Endothelial cell of hepatic sinusoid (primary cell): ENCODE data around the gene PLCB4.

Source experiments
- in situ Hi-C: cut with HindIII; loops from 2 replicates; pipeline ENCODE4 v1.10.0; 2017; ENCODE audit warnings: low sequenced_read_pairs

The PLCB4 gene

GRCh38 chr20:9059931-9060330 lies 9.0 kb upstream of the PLCB4 start:
- in situ Hi-C loops: no loop called here

- in situ Hi-C loops: no loop called here
Measured at GRCh38 chr20:9061434-9061833, 7.5 kb upstream of the PLCB4 start.

GRCh38 chr20:9062066-9062465 lies 6.8 kb upstream of the PLCB4 start:
- in situ Hi-C loops: no loop called here

DNA sequence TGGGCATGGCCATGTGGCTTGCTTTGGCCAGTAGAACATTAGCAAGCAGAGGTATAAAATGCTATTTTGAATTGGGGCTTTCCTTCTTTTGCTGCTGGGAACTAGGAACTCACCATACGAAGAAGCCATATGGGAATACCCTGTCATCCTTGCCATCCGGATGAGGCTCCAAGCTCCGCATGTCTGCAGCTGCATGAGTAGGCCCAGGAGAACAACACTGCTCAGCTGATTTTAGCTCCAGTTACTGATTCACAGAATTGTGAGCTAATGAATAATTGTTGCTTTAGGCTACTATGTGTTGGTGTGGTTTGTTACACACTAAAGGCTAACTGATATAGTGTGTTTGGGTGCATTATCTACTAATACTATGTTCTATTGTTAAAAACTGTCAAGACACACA lies 2.7 kb upstream of the PLCB4 start:
- in situ Hi-C loops: no loop called here

DNA sequence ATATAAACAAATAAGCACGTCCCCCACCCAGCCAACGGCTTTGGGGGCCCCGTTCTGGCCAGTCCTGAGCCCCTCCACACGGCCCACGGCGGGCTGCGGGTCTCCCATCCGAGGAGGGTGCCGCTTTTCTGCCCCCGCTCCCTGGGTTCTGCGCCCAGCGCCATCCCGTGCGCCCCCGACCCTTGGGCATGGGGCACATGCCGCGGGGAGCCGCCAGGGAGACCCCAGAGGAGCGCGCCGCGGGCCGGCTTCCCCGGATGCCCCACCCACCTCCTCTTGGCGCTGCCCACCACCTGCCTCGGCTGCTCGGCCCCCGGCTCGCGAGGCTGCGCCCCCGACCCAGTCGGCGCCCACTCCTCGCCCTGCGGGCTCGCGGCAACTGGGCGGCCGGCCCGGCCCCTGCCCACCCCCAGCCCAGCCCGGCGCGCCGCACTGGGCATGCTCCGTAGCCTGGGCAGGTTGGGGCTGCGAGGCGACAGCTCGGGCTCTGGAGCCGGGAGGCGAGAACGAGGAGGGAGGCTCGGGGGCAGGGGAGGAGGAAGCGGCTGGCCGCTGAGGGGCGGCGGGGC lies 570 bp upstream of the PLCB4 start:
- in situ Hi-C loops: no loop called here

DNA sequence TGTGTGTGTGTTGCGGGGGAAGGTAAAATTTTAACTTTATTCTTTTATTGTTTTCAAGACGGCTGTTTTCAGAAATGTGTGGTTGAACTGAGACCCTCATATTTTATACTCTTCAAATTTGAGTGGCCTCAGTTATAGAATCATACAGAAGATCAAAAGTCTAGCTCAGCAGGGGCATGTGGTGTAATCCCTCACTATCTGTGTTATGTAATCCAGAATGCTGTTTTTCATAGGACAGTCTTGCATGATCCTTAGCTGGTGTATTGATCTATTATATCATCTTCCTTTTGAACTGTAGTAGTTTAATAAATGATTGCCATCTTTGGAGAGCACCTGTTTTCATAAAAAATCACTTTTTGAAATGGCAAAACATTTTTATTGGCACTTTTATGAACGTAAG lies 1.4 kb downstream of the PLCB4 start:
- in situ Hi-C loops: no loop called here

DNA sequence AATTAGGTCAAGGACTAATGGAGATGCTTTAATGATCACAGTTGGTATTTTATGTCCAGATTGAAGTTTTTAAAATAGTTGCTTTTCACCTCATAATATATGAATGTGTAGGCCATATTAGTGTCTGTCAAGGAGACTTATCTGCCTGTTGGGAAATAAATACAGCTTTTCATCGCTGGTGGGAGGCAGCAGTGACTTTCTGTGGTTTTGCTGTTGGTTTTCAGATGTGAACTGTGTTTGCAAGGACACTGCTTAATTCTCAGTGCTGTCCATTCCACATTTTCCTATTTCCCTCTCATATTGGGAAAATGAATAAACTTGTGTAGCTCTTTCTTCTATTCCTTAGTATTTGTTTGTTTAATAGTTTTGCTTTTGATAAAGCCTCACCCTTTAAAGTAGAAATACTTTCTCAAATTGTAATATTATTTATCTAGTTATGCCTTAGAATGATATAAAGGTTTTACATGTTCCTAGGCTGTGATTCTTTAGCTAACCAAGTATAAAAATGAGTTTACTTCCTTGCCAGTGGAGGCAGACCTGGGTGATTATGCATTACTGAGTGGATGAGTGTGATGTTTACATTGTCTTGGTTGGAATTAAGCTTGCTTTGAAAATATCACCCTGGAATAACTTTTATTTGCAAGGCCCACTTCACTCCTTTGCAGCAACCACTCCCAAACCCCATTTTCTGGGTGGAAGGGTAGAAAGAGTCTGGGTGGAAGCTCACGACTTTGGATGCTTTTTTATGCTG lies 3.3 kb downstream of the PLCB4 start:
- in situ Hi-C loops: no loop called here

DNA sequence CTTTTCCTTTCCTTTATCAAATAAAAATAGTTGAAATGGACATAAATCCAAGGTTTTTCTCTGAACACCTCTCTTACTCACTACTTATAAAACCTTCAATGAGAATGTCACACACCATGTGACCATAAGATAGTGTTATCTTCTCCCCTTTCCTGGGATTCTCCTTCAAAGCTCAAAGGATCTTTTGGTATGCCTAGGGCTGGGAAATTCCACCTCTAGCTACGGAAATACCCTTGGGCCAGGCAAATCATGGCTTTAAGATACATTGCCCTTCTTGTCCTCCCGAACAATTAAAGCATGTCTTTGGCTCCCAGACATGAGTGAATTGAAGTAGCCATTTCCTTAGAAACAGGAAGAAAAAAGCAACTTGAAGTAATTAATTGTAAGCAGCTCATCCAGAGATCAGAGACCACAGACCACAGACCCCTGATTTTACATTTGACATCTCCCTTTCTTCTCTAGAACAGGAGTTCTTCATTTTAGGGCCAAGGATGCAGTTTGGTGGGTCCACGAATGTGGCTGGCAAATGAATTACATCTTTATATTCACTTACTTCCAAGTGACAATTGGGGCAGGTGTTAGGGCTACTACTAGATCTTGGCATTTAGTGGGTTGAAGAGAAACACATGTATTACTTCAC lies 4.1 kb downstream of the PLCB4 start:
- in situ Hi-C loops: no loop called here

DNA sequence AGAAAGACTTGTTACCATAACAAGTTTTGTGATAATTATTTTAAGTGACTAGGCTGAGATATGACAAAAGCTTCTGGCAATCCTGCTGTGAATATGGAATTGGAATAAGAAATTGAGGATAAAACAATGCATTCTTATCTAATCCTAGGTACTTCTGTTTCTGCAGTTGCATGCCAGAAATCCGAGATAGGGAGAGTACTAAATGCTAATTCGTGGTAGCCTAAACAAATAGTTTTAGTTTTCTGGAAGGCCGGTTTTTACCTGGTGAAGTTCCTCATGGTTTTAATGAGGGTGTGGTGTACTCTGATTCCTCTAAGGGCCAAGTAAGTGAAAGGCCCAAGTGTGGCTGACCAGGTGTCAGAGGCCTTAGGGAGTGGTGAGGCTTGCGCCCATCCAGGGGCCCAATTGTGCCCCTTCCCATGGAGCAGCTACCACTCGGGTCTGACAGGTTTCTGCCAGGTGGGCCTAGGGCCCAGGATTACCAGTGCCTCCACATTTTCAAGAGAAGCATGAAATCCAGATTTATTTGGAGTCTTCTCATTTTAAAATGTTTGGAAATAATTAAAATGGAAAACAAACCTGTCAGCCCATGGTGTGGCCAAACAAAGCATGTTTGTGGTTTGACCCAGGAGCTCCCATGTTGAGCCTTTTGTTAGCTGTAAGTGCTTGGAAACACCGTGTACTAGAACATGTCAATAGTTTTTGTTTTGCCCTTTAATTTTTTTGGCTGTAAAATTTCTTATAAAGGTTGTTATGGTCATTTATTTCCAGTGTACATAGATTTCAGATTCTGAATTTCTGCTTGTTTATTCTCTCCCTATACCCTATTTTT lies 6.6 kb downstream of the PLCB4 start:
- in situ Hi-C loops: no loop called here

- in situ Hi-C loops: no loop called here
Measured at GRCh38 chr20:9076440-9076839, 7.6 kb downstream of the PLCB4 start.

- in situ Hi-C loops: no loop called here
Measured at GRCh38 chr20:9078826-9079731, 10.2 kb downstream of the PLCB4 start.

- in situ Hi-C loops: no loop called here
Measured at GRCh38 chr20:9081423-9081966, 12.6 kb downstream of the PLCB4 start.

GRCh38 chr20:9082741-9083140 lies 13.9 kb downstream of the PLCB4 start:
- in situ Hi-C loops: no loop called here

GRCh38 chr20:9087531-9088217 lies 18.8 kb downstream of the PLCB4 start:
- in situ Hi-C loops: no loop called here

GRCh38 chr20:9088556-9088955 lies 19.7 kb downstream of the PLCB4 start:
- in situ Hi-C loops: no loop called here

DNA sequence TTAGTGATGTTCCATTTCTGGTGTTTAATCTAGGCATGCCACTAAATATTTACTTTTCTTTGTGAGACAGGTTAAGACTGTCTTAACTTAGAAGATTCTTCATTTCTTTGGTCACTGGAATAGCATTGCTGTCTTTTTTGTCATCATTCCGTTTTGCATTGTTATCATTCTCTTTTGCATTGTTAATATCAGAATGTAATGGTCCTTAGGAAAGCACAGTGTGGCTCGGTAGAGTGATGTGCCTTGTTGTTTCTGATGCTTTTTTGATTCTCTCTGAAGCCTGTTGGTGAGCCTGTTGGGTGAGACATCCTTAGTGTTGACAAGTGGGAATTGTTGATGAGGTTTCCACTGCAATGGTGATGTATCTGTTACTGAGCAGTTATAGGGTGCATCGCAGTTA lies 23.2 kb downstream of the PLCB4 start:
- in situ Hi-C loops: no loop called here

DNA sequence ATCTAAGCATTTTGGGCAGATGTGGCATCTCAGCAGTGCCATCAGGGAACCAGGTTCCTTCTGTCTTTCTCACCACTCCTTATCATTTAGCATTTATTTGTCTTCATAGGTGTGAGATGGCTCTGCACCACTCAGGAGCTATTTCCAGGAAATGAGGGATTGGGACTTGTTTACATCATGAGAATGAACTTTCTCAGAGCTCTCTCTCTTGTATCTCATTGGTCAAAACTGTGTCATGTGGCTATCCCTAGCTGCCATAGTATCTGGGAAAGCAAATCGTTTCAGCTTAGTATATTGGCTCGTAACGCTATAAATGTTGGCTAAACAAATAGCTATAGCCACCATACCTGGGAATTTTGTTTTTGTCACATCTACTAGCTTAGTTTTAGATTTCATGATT lies 23.8 kb downstream of the PLCB4 start:
- in situ Hi-C loops: no loop called here

DNA sequence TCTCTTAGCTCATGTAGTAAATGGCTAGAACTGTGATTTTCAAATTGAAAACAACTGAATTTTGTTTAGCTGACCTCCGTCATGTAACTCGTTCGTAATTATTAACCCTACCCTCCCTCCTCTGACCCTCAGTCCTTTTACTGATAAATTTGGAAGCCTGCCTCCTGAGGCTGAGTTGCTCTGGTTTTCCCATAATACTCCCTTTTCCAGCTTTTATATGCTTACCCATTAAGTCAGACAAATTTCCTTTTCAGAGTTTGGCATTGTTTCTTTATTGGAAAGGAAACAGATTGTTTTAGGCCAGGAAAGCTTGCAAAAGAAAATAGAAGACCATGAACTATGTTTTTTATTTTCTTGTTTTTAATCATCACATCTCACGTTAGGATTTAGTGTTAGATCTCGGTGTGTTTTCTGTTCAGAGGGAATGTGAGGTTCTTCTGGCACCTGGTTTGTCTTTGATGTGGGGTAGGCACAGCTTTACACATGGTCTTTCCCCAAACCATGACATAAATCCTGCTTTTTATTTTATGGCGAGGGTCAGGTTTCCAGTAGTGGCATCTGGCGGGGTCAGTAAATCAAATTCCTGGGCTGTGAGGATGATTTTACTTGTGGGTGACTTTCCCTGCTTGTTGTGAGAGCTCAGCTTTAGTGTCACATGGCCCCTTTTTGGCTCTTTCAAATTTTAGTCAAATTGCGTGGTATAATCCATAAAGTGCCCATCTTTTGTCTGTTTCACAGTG lies 24.5 kb downstream of the PLCB4 start:
- in situ Hi-C loops: no loop called here

DNA sequence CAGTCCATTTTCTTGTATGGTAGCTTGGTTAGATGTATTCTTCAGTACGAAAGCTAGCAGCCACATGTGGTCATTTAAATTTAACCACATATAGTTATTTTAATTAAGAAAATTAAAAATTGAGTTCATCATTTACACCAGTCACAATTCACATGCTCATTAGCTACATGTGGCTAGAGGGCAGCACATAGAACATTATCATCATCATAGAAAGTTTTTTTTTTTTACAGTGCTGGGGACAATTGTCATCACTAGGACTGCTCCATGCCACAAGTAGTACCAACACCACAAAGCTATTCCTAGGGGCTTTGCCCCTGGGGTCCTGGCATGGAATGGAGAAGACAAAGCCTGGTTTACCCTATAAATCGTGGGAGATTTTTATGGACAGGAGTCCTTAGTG lies 30.5 kb downstream of the PLCB4 start:
- in situ Hi-C loops: no loop called here
